CD4-positive, alpha-beta T cell treated with Interleukin-1 beta for 1 hour (primary cell): ENCODE results near the gene S100B.
A peak's percentile ranks its signal among the peaks of the same experiment; 100 is the strongest.
"Not testable (repeated sequence)": the region's sequence is repeated elsewhere in the genome, so short reads cannot be mapped to it uniquely, and the experiment has no call there.

Experiments used
- DNase-seq, 2 donors: peaks; one replicate each; pipeline ENCODE4 v3.0.0-alpha.2; 2020 to 2022

S100B gene

DNA sequence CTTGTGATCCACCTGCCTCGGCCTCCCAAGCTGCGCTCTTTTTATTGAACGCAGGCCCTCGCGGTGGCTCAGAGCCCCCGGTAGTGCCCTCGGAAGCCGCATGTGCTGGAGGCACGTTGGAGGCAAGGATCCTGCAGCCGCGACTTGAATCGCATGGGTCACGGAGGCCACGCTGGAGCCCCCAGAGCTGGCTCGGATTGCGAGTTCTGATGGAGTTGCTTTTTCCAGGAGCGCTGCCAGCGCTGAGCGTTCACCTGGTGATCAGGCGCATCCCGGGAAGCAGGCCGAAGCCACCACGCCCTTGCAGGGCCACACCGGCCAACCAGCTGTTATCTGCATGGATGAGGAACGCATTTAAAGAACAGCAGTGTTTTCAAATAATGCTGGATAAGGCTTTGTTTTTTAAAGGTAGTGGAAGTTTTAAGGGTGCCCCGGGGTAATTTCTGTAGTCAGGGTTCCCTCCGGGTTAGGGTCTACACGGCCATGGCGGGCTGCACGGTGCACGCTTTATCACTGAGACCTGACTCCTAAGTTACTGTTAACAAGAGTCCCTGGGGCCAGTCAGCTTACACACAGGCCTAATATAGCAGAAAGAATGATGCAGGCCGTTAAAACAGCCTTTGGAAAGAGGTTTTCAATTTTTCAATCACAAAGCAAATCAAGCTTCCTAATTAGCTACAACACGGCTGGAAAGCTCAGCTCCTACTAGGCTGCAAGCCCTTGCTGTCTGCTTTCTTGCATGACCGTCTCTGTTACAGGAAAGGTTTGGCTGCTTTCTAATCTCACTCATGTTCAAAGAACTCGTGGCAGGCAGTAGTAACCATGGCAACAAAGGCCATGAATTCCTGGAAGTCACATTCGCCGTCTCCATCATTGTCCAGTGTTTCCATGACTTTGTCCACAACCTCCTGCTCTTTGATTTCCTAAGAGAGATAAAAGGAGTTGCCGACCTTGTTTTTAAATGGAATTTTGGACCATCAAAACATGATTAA, 6.0 kb downstream of the S100B start:
- DNase-seq: no peak

- no peak for DNase-seq
Observed at GRCh38 chr21:46597896-46598343, 7.0 kb downstream of the S100B start.

DNA sequence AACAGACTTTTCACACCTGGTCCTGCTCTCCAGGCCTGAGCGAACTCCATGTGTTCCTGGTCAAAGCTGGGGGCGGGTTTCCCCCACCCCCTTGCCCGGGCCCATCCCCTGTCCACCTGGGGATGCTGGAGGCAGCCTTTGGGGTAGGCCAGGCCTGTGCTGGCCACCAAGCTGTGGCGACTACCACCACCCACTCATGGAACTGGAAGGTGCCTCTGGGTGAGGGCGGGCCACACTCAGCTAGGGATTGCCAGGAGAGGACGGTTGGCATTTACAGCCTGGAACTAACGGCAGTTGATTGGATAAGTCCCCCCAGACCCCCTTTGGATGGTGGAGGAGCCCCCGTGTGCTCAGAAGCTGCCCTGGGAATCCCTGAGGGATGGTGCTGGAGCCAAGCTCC, 7.9 kb downstream of the S100B start:
- no peak for DNase-seq

DNA sequence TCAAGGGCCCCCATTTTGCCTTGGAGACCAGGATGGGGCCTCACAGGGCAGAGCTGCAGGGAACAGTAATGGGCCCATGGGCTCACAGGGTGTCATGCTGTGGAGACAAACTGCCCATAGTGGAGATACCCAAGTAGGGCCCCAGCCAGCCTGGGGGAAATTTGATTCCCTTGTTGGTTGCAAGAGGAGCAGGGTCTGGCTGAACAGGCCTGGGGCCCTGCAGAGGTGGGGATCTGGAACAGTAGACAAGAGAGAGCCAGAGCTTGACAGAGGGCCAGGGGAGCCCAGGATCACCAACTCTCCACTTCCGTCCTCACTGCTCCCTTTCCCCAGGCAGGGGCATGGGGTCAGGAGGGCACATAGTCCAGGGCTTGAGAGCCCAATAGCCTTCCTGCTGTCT, 8.7 kb downstream of the S100B start:
- no peak for DNase-seq

DNA sequence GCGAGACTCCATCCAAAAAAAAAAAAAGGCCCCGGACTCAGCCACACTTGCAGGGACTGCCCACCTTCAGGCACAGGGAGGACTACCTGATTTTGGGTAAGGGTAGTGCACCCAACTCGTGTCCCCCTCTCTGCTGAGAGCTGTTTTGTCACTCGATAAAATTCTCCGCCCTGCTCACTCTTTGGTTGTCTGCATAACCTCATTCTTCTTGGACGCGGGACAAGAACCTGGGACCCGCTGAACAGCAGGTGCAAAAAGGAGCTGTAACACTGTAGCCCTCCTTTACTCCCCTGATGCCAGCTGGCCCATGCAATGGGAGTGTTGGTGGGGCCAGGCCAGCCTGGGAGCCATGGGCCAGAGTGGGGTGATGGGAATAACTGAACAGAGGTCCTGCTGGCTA, 10.6 kb downstream of the S100B start:
- no peak for DNase-seq

- DNase-seq: no peak
Observed at GRCh38 chr21:46585191-46585953, 19.5 kb downstream of the S100B start.

- no peak for DNase-seq
Observed at GRCh38 chr21:46581780-46582307, 23.0 kb downstream of the S100B start.

DNA sequence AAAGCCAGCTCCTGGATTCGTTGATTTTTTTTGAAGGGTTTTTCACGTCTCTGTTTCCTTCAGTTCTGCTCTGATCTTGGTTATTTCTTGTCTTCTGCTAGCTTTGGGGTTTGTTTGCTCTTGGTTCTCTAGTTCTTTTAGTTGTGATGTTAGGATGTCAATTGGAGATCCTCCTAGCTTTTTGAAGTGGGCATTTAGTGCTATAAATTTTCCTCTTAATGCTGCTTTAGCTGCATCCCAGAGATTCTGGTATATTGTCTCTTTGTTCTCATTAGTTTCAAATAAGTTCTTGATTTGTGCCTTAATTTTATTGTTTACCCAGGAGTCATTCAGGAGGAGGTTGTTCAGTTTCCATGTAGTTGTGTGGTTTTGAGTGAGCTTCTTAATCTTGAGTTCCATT, 25.5 kb downstream of the S100B start:
- DNase-seq: not testable (repeated sequence)

GRCh38 chr21:46577786-46578185, 27.1 kb downstream of the S100B start:
- not testable (repeated sequence) for DNase-seq

DNA sequence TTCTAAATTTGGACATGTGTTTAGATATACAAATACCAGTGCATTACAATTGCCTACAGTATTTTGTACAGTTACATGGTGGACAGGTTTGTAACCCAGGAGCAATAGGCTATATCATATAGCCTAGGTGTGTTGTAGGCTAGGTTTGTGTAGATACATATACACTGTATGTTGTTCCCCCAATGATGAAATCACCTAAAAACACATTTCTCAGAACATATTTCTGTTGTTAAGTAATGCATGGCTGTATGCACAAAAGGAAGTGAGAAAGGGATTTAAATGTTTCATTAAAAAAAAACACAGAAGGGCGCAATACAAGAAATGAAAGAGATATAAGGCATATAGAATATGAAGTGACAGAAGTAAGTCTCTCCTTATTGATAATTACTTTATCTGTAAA, 32.0 kb downstream of the S100B start:
- DNase-seq: no peak

DNA sequence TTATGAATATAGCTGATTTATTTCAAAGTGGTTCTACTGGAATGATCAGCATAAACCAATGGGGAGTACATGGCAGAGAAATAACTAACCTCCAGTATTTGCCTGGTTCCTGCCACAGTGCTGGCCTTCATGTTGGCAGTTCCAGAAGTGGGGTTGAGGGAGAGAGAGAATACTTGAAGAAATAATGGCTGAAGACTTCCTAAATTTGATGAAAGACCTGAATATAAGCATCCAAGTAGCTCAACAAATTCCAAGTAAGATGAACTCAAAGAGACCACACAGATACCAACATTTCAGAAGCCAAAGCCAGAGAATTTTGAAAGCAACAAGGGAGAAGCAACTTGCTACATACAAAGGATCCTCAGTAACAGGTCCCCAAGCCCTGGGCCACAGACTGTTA, 34.3 kb downstream of the S100B start:
- DNase-seq: no peak

DNA sequence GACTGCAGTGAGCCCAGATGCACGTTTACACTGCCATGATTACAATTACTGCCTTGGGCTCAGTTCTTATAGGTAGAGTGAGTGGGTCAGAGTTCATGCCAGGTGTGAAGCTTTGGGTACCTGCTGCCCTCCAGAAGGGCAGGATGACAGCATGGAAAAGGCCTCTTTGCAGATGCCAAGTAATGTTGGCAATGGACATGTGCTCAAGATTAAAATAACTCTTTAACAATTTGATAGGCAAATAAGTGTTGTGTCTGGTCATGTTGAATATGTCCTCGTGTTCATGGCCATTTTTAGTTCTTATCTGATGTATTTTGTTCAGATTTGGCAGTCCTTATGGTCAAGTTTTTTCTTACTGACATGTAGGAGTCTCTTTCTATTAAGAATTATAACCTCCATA, 34.8 kb downstream of the S100B start:
- DNase-seq: no peak

- DNase-seq: no peak
Observed at GRCh38 chr21:46569081-46569480, 35.8 kb downstream of the S100B start.

GRCh38 chr21:46568562-46568961, 36.3 kb downstream of the S100B start:
- DNase-seq: no peak

- DNase-seq: no peak
Observed at GRCh38 chr21:46567348-46567747, 37.5 kb downstream of the S100B start.

DNA sequence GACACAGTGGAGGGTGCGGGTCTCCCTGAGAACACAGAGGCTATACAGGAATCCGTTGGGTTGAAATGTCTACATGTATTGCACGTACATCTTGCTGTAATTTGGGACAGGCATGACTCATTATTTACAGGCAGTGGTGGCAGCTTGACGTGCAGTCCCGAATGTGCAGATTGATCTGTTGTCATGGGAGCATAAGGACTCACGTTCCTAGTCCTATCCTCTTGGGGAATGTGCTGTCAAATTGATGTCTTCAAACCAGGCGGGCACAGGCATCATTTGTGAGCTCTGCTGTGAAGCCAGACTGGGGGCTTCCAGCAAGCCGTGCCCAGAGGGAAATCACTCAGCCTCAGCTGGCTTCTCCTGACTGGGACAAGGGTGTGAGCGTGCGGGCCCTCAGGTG, 40.5 kb downstream of the S100B start:
- no peak for DNase-seq

- DNase-seq: no peak
Observed at GRCh38 chr21:46562964-46563607, 41.8 kb downstream of the S100B start.

GRCh38 chr21:46562472-46562871, 42.4 kb downstream of the S100B start:
- no peak for DNase-seq

- DNase-seq: no peak
Observed at GRCh38 chr21:46561445-46562090, 43.3 kb downstream of the S100B start.

GRCh38 chr21:46560568-46561444, 44.1 kb downstream of the S100B start:
- DNase-seq: no peak

- peak; percentile 57 to 58 for DNase-seq
Observed at GRCh38 chr21:46559291-46559983, 45.4 kb downstream of the S100B start.
